ENCODE measurements around the gene ZNF615.
"Not testable (repeated sequence)": the region's sequence is repeated elsewhere in the genome, so short reads cannot be mapped to it uniquely, and the experiment has no call there.

ZNF615 gene

GRCh38 chr19:52007806-52008557 lies at the start of gene ZNF615:
ZNF615 (minus strand) TSS chr19:52008211; CDS start chr19:52003711, 4,500 bp downstream.
- peak; percentile 93 for DNase-seq

GRCh38 chr19:52056480-52056879 lies 48.5 kb upstream of the ZNF615 start:
- DNase-seq: not testable (repeated sequence)

GRCh38 chr19:52051736-52052135 lies 43.7 kb upstream of the ZNF615 start:
- DNase-seq: peak; percentile 95

- DNase-seq: peak; percentile 96
These were observed 40.8 kb upstream of the ZNF615 start, which contains the start of gene ZNF432 for GRCh38 chr19:52048555-52049501. ZNF432 (minus strand) TSS chr19:52048838; CDS start chr19:52046868, 1,970 bp downstream.

- DNase-seq: no peak
These were observed 31.2 kb upstream of the ZNF615 start for GRCh38 chr19:52039169-52039568.

- peak; percentile 35 for DNase-seq
These were observed 26.2 kb upstream of the ZNF615 start for GRCh38 chr19:52034051-52034728.

- peak; percentile 69 for DNase-seq
These were observed 20.7 kb upstream of the ZNF615 start for GRCh38 chr19:52028780-52029123.

- peak; percentile 94 for DNase-seq
These were observed 20.2 kb upstream of the ZNF615 start, which contains the start of gene ZNF614 for GRCh38 chr19:52028027-52028779. ZNF614 (minus strand) TSS chr19:52028379; CDS start chr19:52025745, 2,634 bp downstream.

- DNase-seq: peak; percentile 84
These were observed 18.4 kb upstream of the ZNF615 start for GRCh38 chr19:52026255-52026990.

- DNase-seq: peak; percentile 91
These were observed 16.5 kb upstream of the ZNF615 start for GRCh38 chr19:52024478-52024877.

- no peak for DNase-seq
These were observed 14.2 kb upstream of the ZNF615 start for GRCh38 chr19:52022193-52022592.

GRCh38 chr19:52020506-52020905 lies 12.5 kb upstream of the ZNF615 start:
- DNase-seq: no peak

GRCh38 chr19:52010674-52011073 lies 2.7 kb upstream of the ZNF615 start:
- DNase-seq: no peak

- peak; percentile 63 for DNase-seq
These were observed 583 bp downstream of the ZNF615 start for GRCh38 chr19:52007451-52007805.

- no peak for DNase-seq
These were observed 13.9 kb downstream of the ZNF615 start for GRCh38 chr19:51994048-51994644.

GRCh38 chr19:51993422-51993821 lies 14.6 kb downstream of the ZNF615 start:
- no peak for DNase-seq

GRCh38 chr19:51986309-51987291 lies 21.4 kb downstream of the ZNF615 start, which contains the start of gene ZNF350:
ZNF350 (minus strand) TSS chr19:51986840; CDS start chr19:51974360, 12,480 bp downstream.
- DNase-seq: peak; percentile 98

GRCh38 chr19:51983361-51983760 lies 24.6 kb downstream of the ZNF615 start:
- no peak for DNase-seq

GRCh38 chr19:51980926-51981325 lies 27.1 kb downstream of the ZNF615 start:
- not testable (repeated sequence) for DNase-seq

Measured in DMS53 (cell line).